ENCODE data around the gene CT55.
A peak's percentile ranks its signal among the peaks of the same experiment; 100 is the strongest.

DNA sequence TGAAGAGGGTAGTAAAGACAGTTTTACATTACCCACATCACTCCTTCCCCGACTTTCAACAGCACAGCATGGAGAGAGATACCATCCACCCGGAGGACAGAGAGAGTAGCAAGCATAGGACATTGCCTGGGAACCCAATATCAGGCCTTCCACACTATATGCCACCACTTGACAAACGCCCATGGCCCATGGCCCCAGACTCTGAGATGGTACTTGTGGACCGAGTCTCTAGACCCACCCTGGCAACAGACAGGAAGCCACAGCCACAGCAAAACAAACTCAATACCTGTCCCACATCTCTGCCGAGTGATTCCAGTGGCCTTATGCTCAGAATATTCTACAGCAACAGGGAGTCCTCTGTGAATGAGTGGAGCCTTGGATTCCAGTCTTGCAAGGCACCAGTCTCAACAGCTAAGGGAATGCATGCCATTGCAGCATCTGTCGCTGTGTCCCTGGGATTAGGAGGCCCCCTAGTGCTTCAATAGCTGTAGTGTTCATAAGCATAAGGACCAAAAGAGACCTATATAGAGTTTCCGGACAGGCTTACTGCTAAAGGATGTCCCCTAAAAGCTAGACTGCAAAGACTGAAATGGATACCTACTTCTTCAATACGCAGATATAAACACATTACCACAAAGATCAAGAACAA is 14.7 kb upstream of the CT55 start:
- TF ChIP-seq, protein P1, sequence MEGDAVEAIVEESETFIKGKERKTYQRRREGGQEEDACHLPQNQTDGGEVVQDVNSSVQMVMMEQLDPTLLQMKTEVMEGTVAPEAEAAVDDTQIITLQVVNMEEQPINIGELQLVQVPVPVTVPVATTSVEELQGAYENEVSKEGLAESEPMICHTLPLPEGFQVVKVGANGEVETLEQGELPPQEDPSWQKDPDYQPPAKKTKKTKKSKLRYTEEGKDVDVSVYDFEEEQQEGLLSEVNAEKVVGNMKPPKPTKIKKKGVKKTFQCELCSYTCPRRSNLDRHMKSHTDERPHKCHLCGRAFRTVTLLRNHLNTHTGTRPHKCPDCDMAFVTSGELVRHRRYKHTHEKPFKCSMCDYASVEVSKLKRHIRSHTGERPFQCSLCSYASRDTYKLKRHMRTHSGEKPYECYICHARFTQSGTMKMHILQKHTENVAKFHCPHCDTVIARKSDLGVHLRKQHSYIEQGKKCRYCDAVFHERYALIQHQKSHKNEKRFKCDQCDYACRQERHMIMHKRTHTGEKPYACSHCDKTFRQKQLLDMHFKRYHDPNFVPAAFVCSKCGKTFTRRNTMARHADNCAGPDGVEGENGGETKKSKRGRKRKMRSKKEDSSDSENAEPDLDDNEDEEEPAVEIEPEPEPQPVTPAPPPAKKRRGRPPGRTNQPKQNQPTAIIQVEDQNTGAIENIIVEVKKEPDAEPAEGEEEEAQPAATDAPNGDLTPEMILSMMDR (IDR thresholded peaks at IDR 0.05; ENCODE audit: poor library complexity, severe bottlenecking): peak; percentile 59
- TF ChIP-seq EZH2 (IDR thresholded peaks at IDR 0.05; ENCODE audit: borderline replicate concordance, insufficient read depth, low read length, poor library complexity, severe bottlenecking) (no peak), EP300 (conservative IDR thresholded peaks at IDR 0.05; ENCODE audit: poor library complexity, severe bottlenecking) (no peak), TAF1 (IDR thresholded peaks at IDR 0.05; ENCODE audit: low read depth) (no peak), SMC3 (conservative IDR thresholded peaks at IDR 0.05; ENCODE audit: poor library complexity) (peak; percentile 61), POLR2AphosphoS5 (IDR thresholded peaks at IDR 0.05) (no peak)
- TF ChIP-seq, protein P2, sequence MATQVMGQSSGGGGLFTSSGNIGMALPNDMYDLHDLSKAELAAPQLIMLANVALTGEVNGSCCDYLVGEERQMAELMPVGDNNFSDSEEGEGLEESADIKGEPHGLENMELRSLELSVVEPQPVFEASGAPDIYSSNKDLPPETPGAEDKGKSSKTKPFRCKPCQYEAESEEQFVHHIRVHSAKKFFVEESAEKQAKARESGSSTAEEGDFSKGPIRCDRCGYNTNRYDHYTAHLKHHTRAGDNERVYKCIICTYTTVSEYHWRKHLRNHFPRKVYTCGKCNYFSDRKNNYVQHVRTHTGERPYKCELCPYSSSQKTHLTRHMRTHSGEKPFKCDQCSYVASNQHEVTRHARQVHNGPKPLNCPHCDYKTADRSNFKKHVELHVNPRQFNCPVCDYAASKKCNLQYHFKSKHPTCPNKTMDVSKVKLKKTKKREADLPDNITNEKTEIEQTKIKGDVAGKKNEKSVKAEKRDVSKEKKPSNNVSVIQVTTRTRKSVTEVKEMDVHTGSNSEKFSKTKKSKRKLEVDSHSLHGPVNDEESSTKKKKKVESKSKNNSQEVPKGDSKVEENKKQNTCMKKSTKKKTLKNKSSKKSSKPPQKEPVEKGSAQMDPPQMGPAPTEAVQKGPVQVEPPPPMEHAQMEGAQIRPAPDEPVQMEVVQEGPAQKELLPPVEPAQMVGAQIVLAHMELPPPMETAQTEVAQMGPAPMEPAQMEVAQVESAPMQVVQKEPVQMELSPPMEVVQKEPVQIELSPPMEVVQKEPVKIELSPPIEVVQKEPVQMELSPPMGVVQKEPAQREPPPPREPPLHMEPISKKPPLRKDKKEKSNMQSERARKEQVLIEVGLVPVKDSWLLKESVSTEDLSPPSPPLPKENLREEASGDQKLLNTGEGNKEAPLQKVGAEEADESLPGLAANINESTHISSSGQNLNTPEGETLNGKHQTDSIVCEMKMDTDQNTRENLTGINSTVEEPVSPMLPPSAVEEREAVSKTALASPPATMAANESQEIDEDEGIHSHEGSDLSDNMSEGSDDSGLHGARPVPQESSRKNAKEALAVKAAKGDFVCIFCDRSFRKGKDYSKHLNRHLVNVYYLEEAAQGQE (IDR thresholded peaks at IDR 0.05; ENCODE audit: borderline replicate concordance): no peak

Measured in neural cell (in vitro differentiated cells).